Activated T-cell treated with anti-CD3 and anti-CD28 coated beads, Interleukin-2, amount 50 U/mL, for 48 hours (primary cell): Measurements from ENCODE around the gene TRIM8.
A peak's percentile ranks its signal among the peaks of the same experiment; 100 is the strongest.

Experiments used
- DNase-seq, 2 experiments: peaks; one replicate each; pipeline ENCODE4 v3.0.0-alpha.2; 2020

TRIM8 gene

GRCh38 chr10:102634686-102635085, 9.6 kb upstream of the TRIM8 start:
- no peak for DNase-seq

- DNase-seq, result no peak
Observed at GRCh38 chr10:102635377-102635776, 8.9 kb upstream of the TRIM8 start.

GRCh38 chr10:102639537-102639936, 4.7 kb upstream of the TRIM8 start:
- no peak for DNase-seq

GRCh38 chr10:102641402-102641801, 2.9 kb upstream of the TRIM8 start:
- no peak for DNase-seq

- DNase-seq, result peak; percentile 97 to 99
Observed at GRCh38 chr10:102641880-102642735, 2.2 kb upstream of the TRIM8 start.

- DNase-seq, result peak in 1 of 2 experiments; percentile 61
Observed at GRCh38 chr10:102642736-102643335, 1.4 kb upstream of the TRIM8 start.

- peak; percentile 73 to 80 for DNase-seq
Observed at GRCh38 chr10:102643336-102644065, 778 bp upstream of the TRIM8 start.

GRCh38 chr10:102644646-102645387, 538 bp downstream of the TRIM8 start:
- DNase-seq, result peak; percentile 83 to 88

- no peak for DNase-seq
Observed at GRCh38 chr10:102645388-102645740, 1.1 kb downstream of the TRIM8 start.

GRCh38 chr10:102645741-102646609, 1.7 kb downstream of the TRIM8 start:
- peak; percentile 88 to 89 for DNase-seq

GRCh38 chr10:102646610-102647442, 2.5 kb downstream of the TRIM8 start:
- peak; percentile 68 to 71 for DNase-seq

- no peak for DNase-seq
Observed at GRCh38 chr10:102647443-102648268, 3.4 kb downstream of the TRIM8 start.

- peak in 1 of 2 experiments; percentile 27 for DNase-seq
Observed at GRCh38 chr10:102648269-102648888, 4.1 kb downstream of the TRIM8 start.

- peak in 1 of 2 experiments; percentile 59 for DNase-seq
Observed at GRCh38 chr10:102648889-102649796, 4.9 kb downstream of the TRIM8 start.

- DNase-seq, result no peak
Observed at GRCh38 chr10:102649797-102650654, 5.7 kb downstream of the TRIM8 start.

- DNase-seq, result no peak
Observed at GRCh38 chr10:102650655-102651454, 6.6 kb downstream of the TRIM8 start.
